Type B pancreatic cell (in vitro differentiated cells): Measurements from ENCODE around the gene WFIKKN2. TPM values are rescaled to one million over a fixed set of nuclear protein-coding genes. Genes with fewer than 3 reads are reported as not detected.

Experiments
- DNase-seq: peaks from one replicate; pipeline ENCODE4 v3.0.0; 2021; ENCODE audit warnings: mixed read lengths; ENCODE audit not compliant: unreplicated experiment; ENCODE audit errors: extremely low spot score
- H3K27ac Mint-ChIP-seq: 2 replicates; pipeline ENCODE4 v1.8.0; 2021; ENCODE audit warnings: mild to moderate bottlenecking, mixed read lengths
- H3K27me3 Mint-ChIP-seq: 2 replicates; pipeline ENCODE4 v1.8.0; 2021; ENCODE audit warnings: mixed read lengths
- H3K36me3 Mint-ChIP-seq: 2 replicates; pipeline ENCODE4 v1.8.0; 2021; ENCODE audit warnings: mixed read lengths
- H3K4me1 Mint-ChIP-seq: one replicate; pipeline ENCODE4 v1.8.0; 2021; ENCODE audit warnings: mixed read lengths; ENCODE audit not compliant: unreplicated experiment
- H3K4me3 Mint-ChIP-seq: 2 replicates; pipeline ENCODE4 v1.8.0; 2021; ENCODE audit warnings: mild to moderate bottlenecking, mixed read lengths
- H3K9me3 Mint-ChIP-seq: 2 replicates; pipeline ENCODE4 v1.8.0; 2021; ENCODE audit warnings: mixed read lengths
- CTCF ChIP-seq: fragments of 200-600 bp; sonication (generic); conservative IDR thresholded peaks from 2 replicates; pipeline ENCODE4 v1.5.0; 2021; ENCODE audit warnings: antibody characterized with exemption, mild to moderate bottlenecking
- total RNA-seq: library from RNA; stranded (reverse); gene quantifications from 2 replicates; pipeline ENCODE4 v1.2.1, GENCODE V29; 2021; ENCODE audit warnings: low replicate concordance

WFIKKN2 gene
- total RNA-seq, 1 donor from 2014 or later: 1.7 TPM

- H3K27me3 Mint-ChIP-seq: no peaks in the 10 kb centered on the region
- H3K36me3 Mint-ChIP-seq: no peaks in the 10 kb centered on the region
- no peak for DNase-seq
- H3K4me3 Mint-ChIP-seq: no peak overlapping the region
- no peaks in the 10 kb centered on the region for H3K9me3 Mint-ChIP-seq
- H3K4me1 Mint-ChIP-seq: no peaks in the 10 kb centered on the region
- TF ChIP-seq CTCF: no peak
- H3K27ac Mint-ChIP-seq: no peak overlapping the region
Measured at GRCh38 chr17:50877838-50878237, 42.5 kb downstream of the WFIKKN2 start.

GRCh38 chr17:50879086-50879485 lies 43.7 kb downstream of the WFIKKN2 start:
- no peak for DNase-seq
- peaks cover 4% of the 10 kb centered on the region for H3K4me1 Mint-ChIP-seq
- no peaks in the 10 kb centered on the region for H3K36me3 Mint-ChIP-seq
- H3K9me3 Mint-ChIP-seq: no peaks in the 10 kb centered on the region
- no peak overlapping the region for H3K27ac Mint-ChIP-seq
- H3K4me3 Mint-ChIP-seq: no peak overlapping the region
- no peaks in the 10 kb centered on the region for H3K27me3 Mint-ChIP-seq
- no peak for TF ChIP-seq CTCF

DNA sequence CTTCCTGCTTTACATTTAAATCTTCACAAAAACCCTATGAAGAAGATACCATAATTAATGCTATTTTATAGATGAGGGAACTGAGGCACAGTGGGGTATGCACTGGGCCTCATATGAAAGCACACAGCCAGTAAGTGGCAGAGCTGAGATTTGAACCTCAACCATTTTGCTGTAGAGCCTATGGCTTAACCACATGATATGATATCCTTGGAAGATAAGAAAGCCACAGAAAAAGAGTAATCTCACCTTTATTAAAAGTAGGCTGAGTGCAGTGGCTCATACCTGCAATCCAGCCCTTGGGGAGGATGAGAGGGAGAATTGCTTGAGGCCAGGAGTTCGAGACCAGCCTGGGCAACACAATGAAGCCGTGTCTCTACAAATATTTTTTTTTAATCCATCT lies 45.8 kb downstream of the WFIKKN2 start:
- no peak for TF ChIP-seq CTCF
- H3K4me1 Mint-ChIP-seq: peaks cover 9% of the 10 kb centered on the region
- no peaks in the 10 kb centered on the region for H3K36me3 Mint-ChIP-seq
- no peak overlapping the region for H3K4me3 Mint-ChIP-seq
- H3K27me3 Mint-ChIP-seq: no peaks in the 10 kb centered on the region
- no peak for DNase-seq
- H3K27ac Mint-ChIP-seq: peak overlapping the region; percentile 44
- H3K9me3 Mint-ChIP-seq: no peaks in the 10 kb centered on the region

DNA sequence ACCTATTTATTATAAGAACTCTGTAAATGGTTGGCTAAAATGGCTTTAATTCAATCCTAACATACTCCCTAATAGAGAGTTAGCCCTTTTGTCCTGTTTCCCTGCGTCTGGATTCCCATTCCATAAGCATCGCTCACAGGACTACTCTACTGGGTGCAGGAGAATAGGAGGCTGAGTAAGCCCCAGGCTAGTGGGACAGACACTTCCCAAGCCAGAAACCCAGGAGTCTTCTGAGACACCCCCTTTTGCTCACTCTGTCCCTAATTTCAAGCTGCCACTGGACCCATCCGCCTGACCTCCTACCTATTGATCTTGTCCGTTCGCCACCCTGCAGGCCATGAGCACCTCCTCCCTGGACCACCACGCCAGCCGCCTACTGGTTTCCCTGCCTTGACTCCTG lies 47.5 kb downstream of the WFIKKN2 start:
- H3K9me3 Mint-ChIP-seq: no peaks in the 10 kb centered on the region
- no peak for TF ChIP-seq CTCF
- DNase-seq: no peak
- H3K36me3 Mint-ChIP-seq: no peaks in the 10 kb centered on the region
- peak overlapping the region; percentile 69 for H3K27ac Mint-ChIP-seq
- H3K27me3 Mint-ChIP-seq: no peaks in the 10 kb centered on the region
- H3K4me3 Mint-ChIP-seq: no peak overlapping the region
- H3K4me1 Mint-ChIP-seq: peaks cover 17% of the 10 kb centered on the region

GRCh38 chr17:50883850-50884438 lies 48.6 kb downstream of the WFIKKN2 start:
- H3K27ac Mint-ChIP-seq: peak overlapping the region; percentile 97
- TF ChIP-seq CTCF: no peak
- H3K4me1 Mint-ChIP-seq: peaks cover 19% of the 10 kb centered on the region
- DNase-seq: no peak
- no peaks in the 10 kb centered on the region for H3K27me3 Mint-ChIP-seq
- peak overlapping the region; percentile 29 for H3K4me3 Mint-ChIP-seq
- H3K36me3 Mint-ChIP-seq: no peaks in the 10 kb centered on the region
- no peaks in the 10 kb centered on the region for H3K9me3 Mint-ChIP-seq
